A673 (cell line): ENCODE results near the gene MAP2. TPM values are rescaled to one million over a fixed set of nuclear protein-coding genes. Genes with fewer than 3 reads are reported as not detected.

Experiments
- BruUV-seq: library from RNA; stranded (reverse); fragments of 400-500 nt; replicated peaks from 2 replicates; lab custom pipeline; 2021; lab: Mats Ljungman, UMichigan
- CTCF ChIA-PET: fragments of 300-600 bp; sonication (Branson Sonifier 250); formaldehyde crosslinking; loops from one replicate; lab custom pipeline; 2022; ENCODE audit warnings: antibody characterized with exemption; lab: Charles Lee
- POLR2A ChIA-PET: fragments of 300-600 bp; sonication (Branson Sonifier 250); formaldehyde crosslinking; loops from one replicate; lab custom pipeline; 2022; ENCODE audit warnings: antibody characterized with exemption; ENCODE audit not compliant: low non-redundant PET; lab: Charles Lee
- DNase-seq: peaks from one replicate; pipeline ENCODE4 v3.0.0-alpha.2; 2015; ENCODE audit warnings: low spot score
- H3K27ac ChIP-seq: fragments of 200-600 bp; sonication (generic); 2 replicates; pipeline ENCODE4 v1.5.1; 2016; ENCODE audit warnings: mixed run types, low read depth, mild to moderate bottlenecking, mixed read lengths, antibody characterized with exemption, low read length; ENCODE audit not compliant: poor library complexity, severe bottlenecking
- H3K27me3 ChIP-seq: fragments of 200-600 bp; sonication (generic); replicated peaks from 2 replicates; pipeline ENCODE4 v1.6.1; 2017; ENCODE audit warnings: mixed run types, low read depth, mild to moderate bottlenecking, mixed read lengths, antibody characterized with exemption, low read length; ENCODE audit not compliant: insufficient read depth, poor library complexity
- H3K36me3 ChIP-seq: fragments of 200-600 bp; sonication (generic); 2 replicates; pipeline ENCODE4 v1.6.1; 2016; ENCODE audit warnings: mixed run types, mild to moderate bottlenecking, mixed read lengths, antibody characterized with exemption, low read length; ENCODE audit not compliant: insufficient read depth, poor library complexity, severe bottlenecking
- H3K4me1 ChIP-seq: fragments of 200-600 bp; sonication (generic); 2 replicates; pipeline ENCODE4 v1.6.1; 2017; ENCODE audit warnings: mixed run types, mild to moderate bottlenecking, mixed read lengths, antibody characterized with exemption, low read length; ENCODE audit not compliant: insufficient read depth, poor library complexity, severe bottlenecking
- H3K4me3 ChIP-seq: fragments of 200-600 bp; sonication (generic); 2 replicates; pipeline ENCODE4 v1.5.1; 2016; ENCODE audit warnings: low read depth, mixed run types, mild to moderate bottlenecking, mixed read lengths, low read length; ENCODE audit not compliant: poor library complexity, severe bottlenecking
- H3K9me3 ChIP-seq: fragments of 200-600 bp; sonication (generic); 2 replicates; pipeline ENCODE4 v1.6.1; 2016; ENCODE audit warnings: mixed run types, low read depth, mild to moderate bottlenecking, mixed read lengths, antibody characterized with exemption, low read length; ENCODE audit not compliant: poor library complexity, severe bottlenecking
- CTCF ChIP-seq: fragments of 300-800, 200-600 bp; sonication (generic); conservative IDR thresholded peaks from 2 replicates; pipeline ENCODE4 v1.5.1; 2017; ENCODE audit warnings: low read depth, mild to moderate bottlenecking, antibody characterized with exemption, low read length, moderate library complexity, mixed read lengths
- EZH2 ChIP-seq: fragments of 200-600 bp; sonication (generic); IDR thresholded peaks from 2 replicates; pipeline ENCODE4 v1.6.1; 2017; ENCODE audit warnings: borderline replicate concordance, low read depth, mild to moderate bottlenecking, mixed read lengths, antibody characterized with exemption, low read length; ENCODE audit not compliant: poor library complexity, severe bottlenecking
- intact Hi-C: fragments of 100-400 bp; cut with micrococcal nuclease; formaldehyde crosslinking; loops from one replicate; pipeline ENCODE4 v1.10.0; 2022; ENCODE audit not compliant: unreplicated experiment
- total RNA-seq: library from RNA; stranded (reverse); gene quantifications from 2 replicates; pipeline ENCODE4 v1.2.3, GENCODE V29; 2021

Gene MAP2
- total RNA-seq, 1 experiment from 2014 or later: 1.7 TPM

GRCh38 chr2:209696836-209697711 lies 273.2 kb downstream of the MAP2 start:
- POLR2A ChIA-PET: no interaction called here

GRCh38 chr2:209702775-209703174 lies 278.9 kb downstream of the MAP2 start:
- Histone ChIP-seq H3K4me3 (no peak overlapping the region), H3K27ac (no peak overlapping the region), H3K27me3 (peaks cover 37% of the 10 kb centered on the region), H3K9me3 (no peaks in the 10 kb centered on the region), H3K4me1 (no peaks in the 10 kb centered on the region), H3K36me3 (no peaks in the 10 kb centered on the region)
- ChIA-PET POLR2A (no interaction called here), CTCF (no interaction called here)
- TF ChIP-seq CTCF: no peak
- TF ChIP-seq EZH2: no peak
- intact Hi-C loops: no loop called here
- DNase-seq: no peak
- no TSS peak for BruUV-seq

More at GRCh38 chr2:209696836-209697711, 273.2 kb downstream of the MAP2 start:
- Histone ChIP-seq H3K27ac (no peak overlapping the region), H3K36me3 (no peaks in the 10 kb centered on the region), H3K4me3 (no peak overlapping the region), H3K4me1 (no peaks in the 10 kb centered on the region), H3K27me3 (peaks cover 56% of the 10 kb centered on the region), H3K9me3 (no peaks in the 10 kb centered on the region)
- DNase-seq: no peak
- intact Hi-C loops: no loop called here
- CTCF ChIA-PET: no interaction called here
- no peak for TF ChIP-seq EZH2
- no peak for TF ChIP-seq CTCF
- no TSS peak for BruUV-seq

GRCh38 chr2:209713219-209713618 lies 289.4 kb downstream of the MAP2 start:
- TF ChIP-seq CTCF (no peak), EZH2 (no peak)
- intact Hi-C loops: no loop called here
- no peaks in the 10 kb centered on the region for H3K36me3 ChIP-seq

More at GRCh38 chr2:209713219-209713618, 289.4 kb downstream of the MAP2 start:
- H3K9me3 ChIP-seq: no peaks in the 10 kb centered on the region
- no peak overlapping the region for H3K4me3 ChIP-seq
- ChIA-PET CTCF (no interaction called here), POLR2A (interaction anchor here (0.7 kb wide), 1 partner anchor 11 kb away, joined by 3 read pairs; no protein-coding TSS in a partner anchor)
- no peak for DNase-seq
- H3K27ac ChIP-seq: no peak overlapping the region
- no TSS peak for BruUV-seq
- H3K4me1 ChIP-seq: no peaks in the 10 kb centered on the region
- peaks cover 19% of the 10 kb centered on the region for H3K27me3 ChIP-seq
